ENCODE data around the gene MYORG.
A peak's percentile ranks its signal among the peaks of the same experiment; 100 is the strongest.

The MYORG gene

GRCh38 chr9:34376596-34377403 is at the start of gene MYORG:
TSS of gene MYORG (minus strand) at chr9:34376898. CDS start at chr9:34372943, 3,955 bp downstream.
- DNase-seq: peak; percentile 100

DNA sequence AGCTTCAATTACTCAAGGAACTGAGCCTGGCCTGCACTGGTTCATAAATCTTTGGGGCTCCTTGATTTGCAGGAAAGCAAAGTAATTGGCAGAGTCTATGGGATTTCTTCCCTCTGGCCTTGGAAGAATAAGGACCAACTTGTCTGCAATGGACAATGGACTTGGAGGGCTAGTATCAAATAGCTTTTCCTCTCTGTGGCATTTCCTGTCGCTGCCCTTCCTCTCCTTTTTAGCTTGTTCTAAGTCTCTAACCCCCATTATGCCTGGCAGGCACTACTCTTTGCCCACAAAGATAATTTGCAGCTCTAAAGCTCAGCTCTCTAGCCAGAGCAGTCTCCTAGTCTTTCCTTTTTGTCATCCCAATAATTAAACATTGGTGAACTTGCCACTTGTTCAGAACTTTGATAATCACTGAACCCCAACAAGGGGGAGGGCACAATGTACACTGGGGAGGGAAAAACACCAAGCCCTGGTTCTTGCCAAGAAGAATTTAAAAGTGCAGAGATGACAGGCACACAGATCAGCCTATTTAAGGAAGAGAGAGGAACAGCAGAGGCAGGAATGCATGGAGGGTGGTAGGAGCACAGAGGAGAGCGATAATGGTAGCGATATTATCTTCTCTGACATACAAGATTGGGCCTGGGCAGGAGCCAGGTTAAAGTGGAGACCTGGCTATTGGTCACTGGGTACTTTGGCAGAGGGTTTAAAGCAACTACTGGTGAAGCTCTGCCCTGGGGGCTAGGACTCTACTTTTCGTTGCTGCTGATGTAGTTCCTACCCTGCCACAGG is 43.2 kb upstream of the MYORG start:
- no peak for DNase-seq

DNA sequence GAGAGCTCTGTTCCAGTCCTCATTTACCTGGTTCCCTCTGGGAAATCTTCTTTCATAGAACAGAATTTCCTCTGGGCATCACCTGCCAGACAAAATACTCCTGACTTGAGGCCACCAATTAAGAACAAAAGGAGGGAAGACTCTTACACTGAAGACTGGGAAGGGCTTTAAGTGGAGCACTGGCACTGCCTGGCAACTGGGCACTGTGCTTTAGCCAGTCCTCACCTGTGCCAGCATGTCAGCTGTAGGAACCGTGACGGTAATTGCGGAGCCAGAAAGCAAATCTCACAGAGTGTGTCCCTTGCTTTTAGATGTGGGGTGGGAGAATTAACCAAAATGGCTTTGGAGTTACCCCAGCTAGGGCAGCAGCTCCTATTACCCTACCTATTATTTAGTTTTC is 41.0 kb upstream of the MYORG start:
- no peak for DNase-seq

DNA sequence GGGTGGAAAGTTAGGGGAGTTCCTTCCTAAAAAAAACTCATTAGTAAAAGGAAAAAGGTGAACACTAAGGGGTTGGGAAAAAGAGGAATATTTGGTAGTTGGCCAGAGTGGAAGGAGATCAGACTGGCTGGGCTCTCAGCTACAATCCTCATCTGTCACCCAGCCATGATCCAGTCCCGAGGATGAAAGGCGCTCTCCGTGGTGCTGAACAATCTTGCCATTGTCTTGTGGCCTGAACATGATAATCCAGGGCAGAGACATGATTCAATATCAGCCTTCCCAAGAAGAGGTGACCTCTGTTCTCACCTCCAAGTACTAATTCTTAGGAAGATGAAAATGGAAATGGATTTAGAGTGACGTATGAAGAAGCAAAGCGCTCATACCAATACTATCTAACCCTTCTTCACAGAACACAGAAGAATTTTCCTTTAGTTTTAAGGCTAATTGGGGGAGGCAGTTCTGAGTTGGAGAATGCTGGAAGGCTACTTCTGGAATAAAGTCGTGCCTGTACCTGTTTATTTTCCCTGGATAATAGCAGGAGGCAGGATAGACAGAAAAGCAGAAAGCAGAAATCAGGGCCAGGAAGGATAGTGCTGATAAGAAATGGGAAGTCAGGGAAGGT is 36.6 kb upstream of the MYORG start:
- peak; percentile 79 for DNase-seq

- DNase-seq: no peak
These were observed 35.6 kb upstream of the MYORG start for GRCh38 chr9:34412336-34412735.

DNA sequence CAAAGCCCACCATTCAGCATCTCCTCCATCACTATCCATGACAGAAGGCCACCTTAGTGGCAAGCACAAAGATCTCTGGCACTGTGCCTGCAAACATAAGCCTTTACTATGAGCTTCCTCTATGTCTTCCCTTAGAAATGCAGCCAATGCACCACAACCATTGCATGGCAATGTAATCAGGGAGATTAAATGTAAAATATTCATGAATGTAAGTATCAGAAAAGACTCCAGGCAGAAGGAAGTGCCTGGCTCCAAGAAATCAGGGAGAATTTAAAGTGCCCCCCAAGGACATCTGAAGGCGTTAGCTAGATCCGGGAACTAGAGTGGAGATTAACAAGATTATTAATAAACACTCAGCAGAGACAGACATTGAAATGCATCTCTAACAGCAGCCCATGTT is 32.5 kb upstream of the MYORG start:
- no peak for DNase-seq

DNA sequence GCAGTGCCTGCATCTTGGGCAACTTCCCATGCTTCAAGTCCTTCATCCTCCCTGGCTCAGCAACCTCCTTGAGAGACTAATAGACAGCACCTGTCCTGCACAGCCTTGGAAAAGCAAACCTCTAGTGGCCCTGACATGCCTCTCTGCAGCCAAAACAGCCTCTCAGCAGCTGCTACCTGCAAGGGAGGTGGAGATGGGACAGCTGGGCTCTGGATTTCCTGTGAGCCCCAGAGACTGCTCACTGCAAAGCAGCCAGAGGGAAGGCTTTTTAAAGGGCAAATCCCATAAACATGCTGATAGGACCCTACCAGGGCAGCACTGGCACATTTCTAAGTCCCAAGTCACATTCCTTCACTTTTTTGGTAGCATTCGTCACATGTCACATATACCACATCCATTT is 31.5 kb upstream of the MYORG start:
- no peak for DNase-seq

GRCh38 chr9:34406219-34406618 is 29.5 kb upstream of the MYORG start:
- no peak for DNase-seq

GRCh38 chr9:34405719-34406118 is 29.0 kb upstream of the MYORG start:
- DNase-seq: no peak

DNA sequence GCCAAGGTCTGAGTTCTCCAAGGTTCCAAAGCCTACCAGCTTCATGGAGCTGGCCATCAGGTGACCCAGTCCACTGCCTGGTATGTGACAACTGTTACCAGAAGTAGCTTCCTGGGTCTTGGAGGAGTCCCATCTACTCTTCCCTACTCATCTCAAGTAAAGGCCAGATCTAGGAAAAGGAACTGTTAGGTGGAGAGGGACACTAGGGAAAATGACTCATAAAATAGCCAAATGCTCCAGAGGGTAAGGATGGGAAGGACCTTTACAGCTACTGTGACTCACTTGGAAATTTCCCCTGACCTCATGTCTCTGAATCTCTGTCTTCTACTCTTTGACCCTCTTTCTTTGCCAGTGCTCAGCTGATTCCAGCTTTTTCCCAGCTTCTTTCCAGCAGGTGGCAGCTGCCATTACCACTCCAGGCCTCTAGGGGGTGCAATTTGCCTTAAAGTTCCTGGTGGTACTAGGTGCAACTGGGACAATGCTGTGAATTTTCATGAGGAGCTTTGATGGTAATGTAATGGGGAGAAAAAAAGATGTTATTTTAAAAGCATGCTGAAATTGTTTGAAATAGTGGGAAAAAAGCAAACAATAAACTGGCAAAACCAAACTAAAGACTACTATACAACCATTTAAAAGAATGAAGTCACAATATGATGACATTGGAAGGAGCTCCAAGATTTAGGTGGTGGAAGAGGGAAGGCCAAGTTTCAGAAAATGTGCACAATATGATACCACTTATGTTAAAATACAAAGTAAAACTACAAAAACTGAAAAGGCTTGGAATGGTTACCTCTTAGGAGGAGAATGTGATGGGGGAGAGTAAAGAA is 27.1 kb upstream of the MYORG start:
- DNase-seq: peak; percentile 83

DNA sequence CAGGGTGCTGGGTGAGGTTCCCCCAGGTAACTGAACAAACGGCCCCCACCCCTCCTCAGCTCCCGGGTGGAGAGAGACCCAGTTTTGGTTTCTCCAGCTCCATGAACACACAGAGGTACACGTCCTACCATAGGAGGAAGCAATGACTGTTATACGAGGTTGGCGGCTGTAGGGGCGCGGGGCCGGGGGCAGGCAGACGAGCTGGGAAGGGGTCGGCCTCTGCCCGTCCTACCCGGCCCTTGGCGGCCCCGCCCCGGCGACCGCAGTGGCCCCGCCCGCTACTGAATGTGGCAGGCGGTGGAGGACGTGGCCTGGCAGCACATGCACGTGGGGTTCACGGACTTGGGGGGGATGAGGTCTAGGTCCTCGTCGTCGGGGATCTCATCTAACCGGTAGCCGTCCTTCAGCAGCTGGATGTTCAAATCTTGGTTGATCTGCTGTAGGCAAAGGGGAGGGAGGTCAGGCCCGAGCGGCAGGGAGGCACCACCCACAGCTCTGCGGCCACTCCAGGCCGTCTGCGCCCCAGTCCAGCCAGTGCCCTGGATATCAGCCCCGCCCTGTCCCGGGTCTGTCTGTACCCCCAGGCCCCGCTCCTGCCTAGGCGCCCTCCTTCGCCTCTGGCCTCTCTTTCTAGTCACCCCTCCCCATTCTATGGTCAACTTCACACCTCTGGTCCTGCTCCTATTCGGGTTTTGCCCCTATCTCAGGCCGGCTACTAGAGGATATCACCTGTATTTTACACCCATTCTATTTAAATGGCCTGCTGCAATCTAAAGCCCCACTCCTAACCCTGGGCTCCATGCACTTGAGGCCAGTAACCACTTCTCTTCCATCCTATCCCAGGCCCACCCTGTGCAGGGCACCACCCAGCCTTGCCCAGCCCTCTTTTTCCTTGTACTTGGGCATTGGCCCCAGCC is 24.2 kb upstream of the MYORG start:
- no peak for DNase-seq

- DNase-seq: no peak
These were observed 23.6 kb upstream of the MYORG start for GRCh38 chr9:34400275-34400674.

- peak; percentile 26 for DNase-seq
These were observed 23.0 kb upstream of the MYORG start for GRCh38 chr9:34399729-34400128.

DNA sequence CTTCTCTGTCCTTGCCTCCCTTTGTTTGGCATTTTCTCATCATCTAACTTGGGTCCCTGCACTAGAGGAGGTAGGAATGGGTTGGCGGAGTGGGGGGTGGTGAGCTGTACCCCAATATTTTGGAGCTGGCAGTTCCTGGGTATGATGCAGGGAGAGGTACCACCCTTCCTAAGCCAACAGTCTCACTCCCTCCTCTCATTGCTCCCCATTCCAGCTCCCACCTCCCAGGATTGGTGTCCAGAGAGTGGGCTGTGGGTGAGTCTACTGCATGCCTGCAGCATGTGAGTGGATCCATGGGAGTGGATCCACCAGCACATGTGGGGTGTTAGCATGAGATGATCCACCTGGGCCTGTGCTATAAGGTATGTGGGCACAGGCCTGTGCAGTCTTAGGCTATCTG is 22.2 kb upstream of the MYORG start:
- no peak for DNase-seq

DNA sequence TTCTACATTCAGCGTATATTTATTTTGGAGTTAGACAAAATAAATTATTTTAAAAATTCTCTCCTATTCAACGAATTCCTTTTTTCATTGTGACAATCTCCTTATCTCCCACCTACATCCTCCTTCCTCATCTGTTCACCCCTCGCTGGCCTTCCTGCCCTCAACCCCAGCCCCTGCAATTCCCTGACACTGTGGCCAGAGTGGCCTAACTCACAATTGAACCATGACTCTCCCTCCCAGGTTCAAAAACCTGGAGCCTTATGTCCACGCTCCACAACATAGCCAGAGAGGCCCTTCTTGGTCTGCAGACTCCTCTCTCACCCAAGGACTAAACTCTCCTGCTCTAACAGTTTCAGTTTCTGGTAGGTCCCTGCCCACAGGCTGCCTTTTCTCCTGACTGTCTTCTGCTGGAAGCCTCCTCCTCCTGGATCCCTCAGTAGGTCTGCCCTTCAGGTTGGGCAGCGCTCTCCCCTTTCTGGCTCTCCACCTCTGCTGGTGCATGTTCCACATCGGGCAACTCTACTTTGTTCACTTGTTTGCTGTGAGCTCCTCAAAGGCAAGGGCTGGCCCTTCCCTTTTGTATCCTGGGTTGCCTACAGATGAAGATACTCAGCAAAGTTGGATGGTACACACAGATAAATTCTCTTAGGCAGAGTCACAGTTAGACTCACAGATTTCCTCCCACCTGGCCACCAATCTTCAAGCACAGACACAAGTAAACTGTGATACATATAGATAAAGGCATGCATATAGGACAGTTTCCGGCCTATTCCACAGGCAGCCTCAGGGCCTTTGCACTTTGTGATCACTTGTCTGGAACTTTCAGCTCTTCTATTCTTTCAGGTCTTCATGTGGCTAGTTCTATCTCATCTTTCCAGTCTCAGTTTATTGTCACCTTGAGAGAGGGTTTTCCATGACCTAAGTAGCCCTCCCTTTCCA is 19.8 kb upstream of the MYORG start:
- DNase-seq: peak; percentile 29

DNA sequence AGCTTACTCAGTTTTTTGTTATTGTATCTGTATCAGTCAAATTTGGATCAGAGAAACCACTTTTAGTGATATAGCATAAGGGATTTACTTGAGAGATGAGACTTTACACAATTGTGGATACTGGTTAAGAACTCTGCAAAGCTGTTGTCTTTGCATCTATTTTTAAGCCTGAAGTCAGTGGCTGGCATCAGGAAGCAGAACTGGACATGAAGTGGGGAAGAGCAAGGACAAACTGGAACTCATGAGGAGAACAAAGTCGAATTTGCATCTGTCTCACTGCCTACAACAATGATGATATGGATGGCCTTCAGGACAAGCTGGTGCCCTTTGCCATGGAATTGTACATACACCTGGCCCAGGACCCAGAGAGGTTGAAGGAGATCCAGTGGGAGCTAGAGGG is 15.8 kb upstream of the MYORG start:
- DNase-seq: no peak

DNA sequence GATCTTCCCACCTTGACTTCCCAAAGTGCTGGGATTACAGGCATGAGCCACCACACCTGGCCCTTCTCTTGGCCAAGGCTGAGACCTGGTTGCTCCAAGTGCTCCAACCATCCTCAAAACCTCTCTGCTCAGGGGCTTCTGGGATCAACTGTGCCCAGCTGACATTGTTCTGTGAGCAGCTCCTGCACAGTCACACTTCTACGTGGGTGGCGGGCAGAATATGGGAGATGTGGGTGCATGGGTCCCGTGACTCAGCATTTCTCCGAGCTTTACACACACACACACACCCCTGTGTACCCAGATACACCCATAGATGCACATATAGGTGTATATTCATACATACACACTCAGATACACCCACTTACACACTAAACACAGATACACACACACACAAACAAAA is 10.5 kb upstream of the MYORG start:
- peak; percentile 25 for DNase-seq

DNA sequence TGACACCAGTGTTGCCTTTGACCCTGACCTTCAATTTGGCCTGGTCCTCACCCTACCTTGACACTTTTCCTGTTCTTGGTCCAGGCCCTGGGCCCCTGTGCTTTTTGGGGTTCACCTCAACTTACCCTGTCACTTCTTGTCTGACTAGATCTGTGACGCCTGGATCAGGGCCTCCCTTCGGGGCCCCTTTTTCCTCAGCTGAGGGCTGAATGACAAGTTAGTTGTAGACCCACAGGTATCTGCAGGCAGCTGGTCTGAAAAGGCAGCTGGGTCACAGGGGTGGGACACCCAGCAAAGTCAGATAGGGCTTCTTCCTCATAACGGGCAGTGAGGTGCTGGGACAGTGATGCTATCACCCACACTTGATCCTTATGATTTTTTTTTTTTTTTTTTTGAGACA is 10.0 kb upstream of the MYORG start:
- peak; percentile 35 for DNase-seq

GRCh38 chr9:34385561-34386230 is 9.0 kb upstream of the MYORG start:
- peak; percentile 29 for DNase-seq

All from islet precursor cell (in vitro differentiated cells).